Astrocyte (in vitro differentiated cells and primary cell): ENCODE data around the gene SLC37A1. TPM values are rescaled to one million over a fixed set of nuclear protein-coding genes. Genes with fewer than 3 reads are reported as not detected.

ENCODE experiments used
- DNase-seq: peaks from one replicate; pipeline ENCODE4 v3.0.0-alpha.2; 2010; ENCODE audit warnings: low read depth
- FAIRE-seq: peaks from 2 replicates; lab custom pipeline; 2011; peaks lifted over from hg19 to GRCh38; lab: Jason Lieb, UNC
- H2AFZ ChIP-seq: 2 replicates; pipeline ENCODE4 v1.6.0; 2012; ENCODE audit warnings: low read depth, low read length, inconsistent platforms
- H3K27ac ChIP-seq: 2 replicates; pipeline ENCODE4 v1.5.1; 2011; ENCODE audit warnings: low read depth, low read length, inconsistent platforms
- H3K27me3 ChIP-seq: 2 replicates; pipeline ENCODE4 v1.6.0; 2011; ENCODE audit warnings: low read length, inconsistent platforms; ENCODE audit not compliant: insufficient read depth
- H3K36me3 ChIP-seq: 2 replicates; pipeline ENCODE4 v1.5.1; 2011; ENCODE audit warnings: low read length, inconsistent platforms; ENCODE audit not compliant: insufficient read depth
- H3K4me1 ChIP-seq: 2 replicates; pipeline ENCODE4 v1.5.1; 2011; ENCODE audit warnings: low read length, inconsistent platforms; ENCODE audit not compliant: insufficient read depth
- H3K4me2 ChIP-seq: 2 replicates; pipeline ENCODE4 v1.6.0; 2012; ENCODE audit warnings: low read length, inconsistent platforms
- H3K4me3 ChIP-seq: 2 replicates; pipeline ENCODE4 v1.5.1; 2011; ENCODE audit warnings: low read depth, mild to moderate bottlenecking, low read length, inconsistent platforms; ENCODE audit not compliant: insufficient read depth
- H3K79me2 ChIP-seq: 2 replicates; pipeline ENCODE4 v1.6.0; 2012; ENCODE audit warnings: mild to moderate bottlenecking, low read length, inconsistent platforms; ENCODE audit not compliant: insufficient read depth
- H3K9ac ChIP-seq: 2 replicates; pipeline ENCODE4 v1.6.0; 2012; ENCODE audit warnings: mild to moderate bottlenecking, low read length, inconsistent platforms
- H3K9me3 ChIP-seq: 2 replicates; pipeline ENCODE4 v1.5.1; 2012; ENCODE audit warnings: low read depth, mild to moderate bottlenecking, low read length, inconsistent platforms; ENCODE audit not compliant: insufficient read depth
- H4K20me1 ChIP-seq: 2 replicates; pipeline ENCODE4 v1.6.0; 2012; ENCODE audit warnings: low read length, inconsistent platforms; ENCODE audit not compliant: insufficient read depth
- H3K27ac Mint-ChIP-seq: one replicate; pipeline ENCODE4 v1.8.0; 2021; ENCODE audit warnings: mild to moderate bottlenecking, mixed read lengths; ENCODE audit not compliant: unreplicated experiment
- H3K27me3 Mint-ChIP-seq: one replicate; pipeline ENCODE4 v1.8.0; 2021; ENCODE audit warnings: low read depth, mixed read lengths; ENCODE audit not compliant: unreplicated experiment
- H3K36me3 Mint-ChIP-seq: one replicate; pipeline ENCODE4 v1.8.0; 2021; ENCODE audit warnings: low read depth, mixed read lengths; ENCODE audit not compliant: unreplicated experiment
- H3K4me1 Mint-ChIP-seq: one replicate; pipeline ENCODE4 v1.8.0; 2021; ENCODE audit warnings: low read depth, mixed read lengths; ENCODE audit not compliant: unreplicated experiment
- H3K4me3 Mint-ChIP-seq: one replicate; pipeline ENCODE4 v1.8.0; 2021; ENCODE audit warnings: mild to moderate bottlenecking, moderate library complexity, mixed read lengths; ENCODE audit not compliant: unreplicated experiment
- H3K9me3 Mint-ChIP-seq: one replicate; pipeline ENCODE4 v1.8.0; 2021; ENCODE audit warnings: mild to moderate bottlenecking, mixed read lengths; ENCODE audit not compliant: unreplicated experiment
- EZH2 ChIP-seq: IDR thresholded peaks from 2 replicates; pipeline ENCODE4 v1.6.1; 2012; ENCODE audit warnings: mild to moderate bottlenecking, low read length, inconsistent platforms; ENCODE audit not compliant: insufficient read depth
- total RNA-seq: library from RNA; stranded (reverse); gene quantifications from 2 replicates; pipeline ENCODE4 v1.2.1, GENCODE V29; 2021
- TF ChIP-seq, protein P1 (sequence below): IDR thresholded peaks from 2 replicates; pipeline ENCODE4 v1.5.1; 2011; ENCODE audit warnings: low read depth, mild to moderate bottlenecking, inconsistent platforms, low read length, moderate library complexity; ENCODE audit not compliant: insufficient read depth

Gene SLC37A1
- total RNA-seq, 1 donor from 2014 or later: 6.9 TPM

GRCh38 chr21:42467140-42467983 is 46.3 kb upstream of the SLC37A1 start:
- Mint-ChIP-seq H3K36me3 (no peaks in the 10 kb centered on the region), H3K27ac (no peak overlapping the region), H3K27me3 (peaks cover 10% of the 10 kb centered on the region), H3K4me1 (peaks cover 12% of the 10 kb centered on the region), H3K9me3 (no peaks in the 10 kb centered on the region), H3K4me3 (no peak overlapping the region)
- H3K4me3 ChIP-seq: no peak overlapping the region
- no peaks in the 10 kb centered on the region for H3K79me2 ChIP-seq
- no peak overlapping the region for H3K9ac ChIP-seq
- FAIRE-seq: no peak
- no peaks in the 10 kb centered on the region for H3K9me3 ChIP-seq
- no peaks in the 10 kb centered on the region for H3K4me1 ChIP-seq
- H3K27ac ChIP-seq: no peak overlapping the region
- peaks cover 2% of the 10 kb centered on the region for H3K27me3 ChIP-seq
- H4K20me1 ChIP-seq: no peaks in the 10 kb centered on the region
- H3K4me2 ChIP-seq: no peak overlapping the region
- no peaks in the 10 kb centered on the region for H3K36me3 ChIP-seq
- DNase-seq: peak; percentile 39
- TF ChIP-seq, protein P1, sequence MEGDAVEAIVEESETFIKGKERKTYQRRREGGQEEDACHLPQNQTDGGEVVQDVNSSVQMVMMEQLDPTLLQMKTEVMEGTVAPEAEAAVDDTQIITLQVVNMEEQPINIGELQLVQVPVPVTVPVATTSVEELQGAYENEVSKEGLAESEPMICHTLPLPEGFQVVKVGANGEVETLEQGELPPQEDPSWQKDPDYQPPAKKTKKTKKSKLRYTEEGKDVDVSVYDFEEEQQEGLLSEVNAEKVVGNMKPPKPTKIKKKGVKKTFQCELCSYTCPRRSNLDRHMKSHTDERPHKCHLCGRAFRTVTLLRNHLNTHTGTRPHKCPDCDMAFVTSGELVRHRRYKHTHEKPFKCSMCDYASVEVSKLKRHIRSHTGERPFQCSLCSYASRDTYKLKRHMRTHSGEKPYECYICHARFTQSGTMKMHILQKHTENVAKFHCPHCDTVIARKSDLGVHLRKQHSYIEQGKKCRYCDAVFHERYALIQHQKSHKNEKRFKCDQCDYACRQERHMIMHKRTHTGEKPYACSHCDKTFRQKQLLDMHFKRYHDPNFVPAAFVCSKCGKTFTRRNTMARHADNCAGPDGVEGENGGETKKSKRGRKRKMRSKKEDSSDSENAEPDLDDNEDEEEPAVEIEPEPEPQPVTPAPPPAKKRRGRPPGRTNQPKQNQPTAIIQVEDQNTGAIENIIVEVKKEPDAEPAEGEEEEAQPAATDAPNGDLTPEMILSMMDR: no peak
- no peak for TF ChIP-seq EZH2
- H2AFZ ChIP-seq: no peak overlapping the region

GRCh38 chr21:42468491-42469131 is 45.0 kb upstream of the SLC37A1 start:
- Histone ChIP-seq H3K4me2 (no peak overlapping the region), H3K27ac (no peak overlapping the region), H3K27me3 (peaks cover 2% of the 10 kb centered on the region), H3K4me1 (no peaks in the 10 kb centered on the region), H3K4me3 (no peak overlapping the region), H2AFZ (no peak overlapping the region), H4K20me1 (no peaks in the 10 kb centered on the region), H3K9ac (no peak overlapping the region), H3K79me2 (no peaks in the 10 kb centered on the region), H3K9me3 (no peaks in the 10 kb centered on the region), H3K36me3 (no peaks in the 10 kb centered on the region)
- TF ChIP-seq, protein P1: no peak
- Mint-ChIP-seq H3K9me3 (no peaks in the 10 kb centered on the region), H3K4me1 (peaks cover 13% of the 10 kb centered on the region), H3K27me3 (peaks cover 10% of the 10 kb centered on the region), H3K4me3 (no peak overlapping the region), H3K36me3 (no peaks in the 10 kb centered on the region), H3K27ac (no peak overlapping the region)
- no peak for FAIRE-seq
- DNase-seq: peak; percentile 20
